LNCAP (cell line): ENCODE measurements around the gene ASCL2.

Experiments
- CTCF ChIP-seq: fragments of 450-650 bp; IDR thresholded peaks from 2 replicates; pipeline ENCODE4 v1.5.1; 2017; ENCODE audit warnings: mild to moderate bottlenecking

ASCL2 gene

GRCh38 chr11:2310786-2311352 is 40.5 kb upstream of the ASCL2 start:
- no peak for TF ChIP-seq CTCF

- TF ChIP-seq CTCF = no peak
These were observed 39.8 kb upstream of the ASCL2 start for GRCh38 chr11:2310073-2310785.

GRCh38 chr11:2309251-2310072 is 39.1 kb upstream of the ASCL2 start:
- TF ChIP-seq CTCF = no peak

- TF ChIP-seq CTCF = no peak
These were observed 38.3 kb upstream of the ASCL2 start for GRCh38 chr11:2308713-2309112.

GRCh38 chr11:2307501-2308331 is 37.3 kb upstream of the ASCL2 start:
- TF ChIP-seq CTCF = no peak

- TF ChIP-seq CTCF = no peak
These were observed 36.6 kb upstream of the ASCL2 start for GRCh38 chr11:2306877-2307500.

- TF ChIP-seq CTCF = no peak
These were observed 36.0 kb upstream of the ASCL2 start for GRCh38 chr11:2306452-2306823.
